SH-SY5Y (cell line): ENCODE measurements around the gene ATG14.

ENCODE experiments used
- GATA2 ChIP-seq: IDR thresholded peaks from 2 replicates; pipeline ENCODE4 v1.6.1; 2011; ENCODE audit warnings: mild to moderate bottlenecking, low read depth, low read length
- GATA3 ChIP-seq: IDR thresholded peaks from 2 replicates; pipeline ENCODE4 v1.6.1; 2011; ENCODE audit warnings: low read depth, mild to moderate bottlenecking, low read length, moderate library complexity

- TF ChIP-seq GATA3: no peak
- no peak for TF ChIP-seq GATA2
Measured at GRCh38 chr14:55381040-55381439, 30.6 kb downstream of the ATG14 start.
